Renal pelvis (tissue), 4 donors: ENCODE results near the gene NDNF. TPM values are rescaled to one million over a fixed set of nuclear protein-coding genes. Genes with fewer than 3 reads are reported as not detected.
A peak's percentile ranks its signal among the peaks of the same experiment; 100 is the strongest.

ENCODE experiments used
- DNase-seq: peaks from one replicate; pipeline ENCODE4 v3.0.0-alpha.2; 2013
- polyA plus RNA-seq, 3 donors: library from polyadenylated mRNA; unstranded; fragments of 120-200 nt; gene quantifications; one replicate each; pipeline ENCODE4 v1.2.1, GENCODE V29; 2013; ENCODE audit not compliant: insufficient read length in 3 of 3

The NDNF gene
- polyA plus RNA-seq, 3 donors, result 56.9 to 60.5 (median 58.8) TPM

- no peak for DNase-seq
Observed at GRCh38 chr4:121073672-121074381, 1.5 kb upstream of the NDNF start.

- peak; percentile 59 for DNase-seq
Observed at GRCh38 chr4:121073004-121073435, 685 bp upstream of the NDNF start.

DNA sequence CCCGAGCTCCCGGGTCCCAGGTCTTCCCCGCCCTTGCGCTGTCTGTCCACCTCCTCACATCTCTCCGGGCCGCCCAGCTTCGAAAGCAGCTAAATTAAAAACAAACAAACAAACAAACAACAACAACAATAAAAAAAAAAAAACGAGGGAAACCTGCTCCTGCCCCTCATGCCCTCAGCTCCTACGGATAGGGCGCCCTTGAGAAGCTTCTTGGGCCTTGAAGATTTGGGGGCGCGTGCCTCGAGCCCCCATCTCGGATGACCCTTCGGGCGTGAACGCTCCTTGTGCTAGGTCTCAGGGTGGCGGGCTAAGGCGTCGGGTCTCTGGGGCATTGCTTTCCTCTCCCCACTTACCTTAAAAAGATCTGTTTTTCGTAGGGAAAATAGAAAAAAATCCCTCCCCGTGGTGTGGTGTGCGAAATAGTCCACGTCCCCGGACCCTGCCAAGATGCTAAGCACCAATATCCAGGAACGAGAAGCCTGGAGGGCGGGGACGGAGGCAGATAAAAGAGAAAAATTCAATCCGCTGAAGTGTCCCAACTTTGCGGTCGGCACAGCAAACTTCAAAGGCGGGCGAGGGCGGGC, 603 bp downstream of the NDNF start:
- no peak for DNase-seq

GRCh38 chr4:121070696-121071639, 1.4 kb downstream of the NDNF start:
- peak; percentile 52 for DNase-seq

DNA sequence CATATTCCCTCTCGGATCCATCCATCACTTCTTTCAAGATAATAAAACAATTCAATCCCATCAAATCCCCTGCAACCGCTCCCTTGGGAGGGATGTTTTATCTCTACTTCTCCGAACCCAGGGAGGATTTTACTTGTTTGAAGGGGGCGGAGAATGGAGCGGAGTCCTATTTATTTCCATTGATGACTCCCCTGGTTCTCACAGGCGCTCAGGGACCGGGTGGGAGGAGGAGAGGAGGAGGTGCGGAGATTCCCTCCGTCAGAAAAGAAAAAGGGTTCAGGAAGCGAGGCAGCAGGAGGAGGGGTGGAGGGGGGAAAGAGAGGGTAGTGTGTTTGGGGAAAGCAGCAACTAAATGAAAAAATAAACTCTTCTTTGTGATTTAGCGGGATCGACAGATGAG, 2.1 kb downstream of the NDNF start:
- DNase-seq, result no peak

- DNase-seq, result no peak
Observed at GRCh38 chr4:121069430-121069829, 2.9 kb downstream of the NDNF start.

DNA sequence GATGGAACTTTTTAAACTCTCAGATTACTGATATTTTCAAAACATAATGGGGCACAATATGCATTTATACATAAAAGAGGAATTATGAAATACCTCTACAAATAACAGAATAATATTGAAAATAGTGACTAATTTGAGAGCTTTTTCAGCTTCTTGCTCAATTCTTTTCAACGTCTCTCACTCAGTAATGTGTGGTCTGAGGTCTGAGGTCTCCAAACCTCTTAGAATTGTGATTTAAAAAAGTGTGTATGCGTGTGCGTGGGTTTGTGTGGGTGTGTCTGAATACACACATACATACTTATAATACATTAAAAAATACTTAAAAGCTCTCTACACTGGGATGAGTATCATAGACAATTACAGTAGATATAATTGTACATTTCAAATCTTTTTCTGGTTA, 7.9 kb downstream of the NDNF start:
- DNase-seq, result no peak

DNA sequence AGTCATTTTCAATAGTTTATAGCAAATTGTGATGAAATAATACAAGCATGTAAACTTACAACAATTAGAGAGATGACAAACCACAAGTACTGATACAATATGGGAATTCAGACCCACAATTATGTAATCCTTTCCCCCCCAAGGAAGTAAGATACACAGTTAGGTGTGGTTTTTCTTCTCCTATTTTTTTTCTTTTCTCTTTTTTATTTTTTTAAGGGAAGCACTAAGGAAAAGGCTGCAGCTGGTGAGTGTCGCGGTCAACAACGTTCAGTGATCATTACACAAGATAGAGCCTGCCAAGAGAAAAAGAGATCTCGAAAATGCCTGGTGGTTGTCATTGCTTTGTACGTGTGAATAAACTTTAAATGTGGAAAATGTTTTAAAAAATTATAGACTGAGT, 9.8 kb downstream of the NDNF start:
- no peak for DNase-seq

- DNase-seq, result no peak
Observed at GRCh38 chr4:121061861-121062260, 10.5 kb downstream of the NDNF start.

DNA sequence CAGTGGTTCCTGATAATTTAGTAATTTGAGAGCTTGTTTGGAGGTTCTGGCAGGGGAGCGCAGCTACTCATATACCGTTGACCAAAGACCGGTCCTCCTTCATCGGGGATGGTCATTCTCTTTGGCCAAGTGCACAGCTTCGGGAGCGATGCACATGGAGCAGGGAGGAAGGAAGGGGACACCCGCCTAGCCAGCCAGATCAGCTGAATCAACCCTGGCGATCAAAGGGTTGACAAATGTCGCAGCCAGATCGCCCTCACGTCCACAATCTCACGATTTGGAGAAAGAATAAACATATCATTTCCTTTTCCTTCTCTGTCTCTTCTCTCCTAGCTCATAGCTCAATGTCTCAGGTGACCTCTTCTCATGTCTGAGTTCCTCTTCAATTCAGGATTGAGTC, 11.1 kb downstream of the NDNF start:
- no peak for DNase-seq

DNA sequence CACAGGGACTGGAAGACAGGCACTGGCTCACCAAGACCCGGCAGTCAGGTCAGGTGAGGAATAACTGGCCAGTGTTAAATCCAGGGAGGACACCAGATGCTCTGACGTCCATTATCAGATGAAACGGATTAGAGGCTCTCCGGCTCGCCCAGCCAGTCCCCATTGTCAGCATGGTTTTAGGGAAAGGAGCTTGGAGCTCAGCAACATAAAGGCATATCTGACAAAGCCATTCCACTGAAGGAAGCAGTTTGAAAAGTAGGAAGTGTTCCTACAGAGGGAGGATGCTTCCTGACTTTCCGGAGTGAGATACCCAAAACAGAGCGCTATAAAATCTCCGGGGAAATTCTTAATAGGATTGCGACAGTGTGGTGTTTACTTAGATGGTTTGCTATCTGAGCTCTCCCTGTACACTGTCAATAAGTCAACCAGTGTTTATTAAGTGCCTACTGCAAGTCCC, 14.8 kb downstream of the NDNF start:
- no peak for DNase-seq

DNA sequence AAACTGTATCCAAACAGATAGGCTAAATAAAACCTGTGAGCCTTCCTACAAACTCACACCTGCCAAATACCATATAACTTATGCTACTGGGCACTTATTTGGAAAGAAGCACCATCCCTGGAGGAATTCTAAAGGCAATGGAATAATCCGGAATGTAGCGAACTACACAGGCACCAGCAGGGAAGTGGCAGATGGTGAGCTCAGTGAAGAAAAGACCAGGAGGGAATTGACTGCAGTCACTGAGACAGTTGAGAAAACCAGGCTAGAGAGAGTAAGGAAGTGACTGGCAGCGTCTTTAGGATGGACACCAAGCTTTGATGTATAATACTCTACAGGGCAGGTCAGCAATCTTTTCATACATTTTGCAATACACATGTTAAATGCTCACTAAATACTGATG, 16.3 kb downstream of the NDNF start:
- no peak for DNase-seq

GRCh38 chr4:121054373-121054772, 18.0 kb downstream of the NDNF start:
- no peak for DNase-seq

DNA sequence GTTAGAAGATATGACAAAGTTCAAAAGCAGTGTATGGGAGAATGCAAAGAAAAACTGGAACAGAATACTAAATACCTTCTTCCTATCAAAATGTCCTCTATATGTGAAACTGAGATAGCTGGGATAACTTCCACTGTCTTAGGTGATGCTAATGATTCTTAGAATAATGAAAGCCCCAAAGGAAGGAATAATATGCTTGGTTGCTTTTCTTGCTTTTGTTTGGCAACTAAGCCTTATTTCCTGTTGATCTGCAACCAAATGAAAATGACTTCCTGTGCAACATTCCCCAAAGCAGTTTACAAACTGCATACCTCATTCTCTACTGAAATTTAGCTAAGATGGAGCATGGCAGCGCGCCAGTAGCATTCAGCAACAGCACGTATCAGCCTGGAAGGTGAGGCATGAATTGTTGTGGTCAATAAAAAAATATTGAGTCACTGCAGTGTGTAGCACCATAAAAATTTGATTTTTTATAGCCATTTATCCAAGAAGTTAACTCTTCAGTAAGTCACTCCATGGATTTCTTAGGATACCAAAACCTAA, 18.7 kb downstream of the NDNF start:
- no peak for DNase-seq

DNA sequence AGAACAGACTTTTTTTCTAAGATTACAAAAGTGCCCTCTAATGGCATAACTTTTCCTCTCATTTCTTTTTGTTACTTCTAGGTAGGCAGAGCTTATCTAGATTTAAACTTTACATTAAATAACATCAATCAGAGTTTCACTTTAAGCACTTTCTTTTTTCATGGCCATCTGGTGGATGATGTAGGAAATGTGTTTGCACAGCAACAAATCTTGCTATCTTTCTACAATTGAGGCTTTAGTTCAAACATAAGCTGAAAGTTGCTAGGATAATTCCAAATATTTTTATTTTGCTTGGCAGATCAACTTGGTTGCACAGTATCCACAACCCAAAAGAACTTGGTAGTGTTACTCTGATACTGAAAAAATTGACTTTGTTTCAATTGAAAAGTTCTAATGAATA, 22.0 kb downstream of the NDNF start:
- DNase-seq, result no peak

DNA sequence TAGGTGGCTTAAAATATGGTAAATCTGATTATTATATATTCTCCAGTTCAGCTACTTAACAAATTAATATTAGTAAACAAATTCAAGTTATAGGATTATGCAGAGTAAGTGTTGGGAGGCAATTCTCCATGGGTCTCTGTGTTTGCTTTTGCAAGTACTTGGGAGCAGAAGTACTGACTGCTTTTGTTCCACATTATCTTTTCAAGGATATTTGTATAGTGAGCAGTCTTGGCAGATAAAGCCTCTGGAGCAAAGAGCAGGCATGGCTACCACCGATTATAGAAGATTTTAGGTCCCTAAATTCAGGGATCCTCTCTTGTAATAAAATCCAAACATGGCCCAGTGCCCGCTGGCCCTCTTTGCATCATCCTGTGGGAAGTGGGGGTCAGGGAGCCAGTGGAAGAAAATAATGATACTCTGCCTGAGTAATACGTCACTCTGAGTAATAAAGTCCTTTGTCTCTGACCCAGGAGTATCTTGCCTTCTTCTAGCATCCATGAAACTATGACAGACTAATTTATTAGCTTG, 23.2 kb downstream of the NDNF start:
- no peak for DNase-seq

GRCh38 chr4:121048165-121048564, 24.2 kb downstream of the NDNF start:
- no peak for DNase-seq

DNA sequence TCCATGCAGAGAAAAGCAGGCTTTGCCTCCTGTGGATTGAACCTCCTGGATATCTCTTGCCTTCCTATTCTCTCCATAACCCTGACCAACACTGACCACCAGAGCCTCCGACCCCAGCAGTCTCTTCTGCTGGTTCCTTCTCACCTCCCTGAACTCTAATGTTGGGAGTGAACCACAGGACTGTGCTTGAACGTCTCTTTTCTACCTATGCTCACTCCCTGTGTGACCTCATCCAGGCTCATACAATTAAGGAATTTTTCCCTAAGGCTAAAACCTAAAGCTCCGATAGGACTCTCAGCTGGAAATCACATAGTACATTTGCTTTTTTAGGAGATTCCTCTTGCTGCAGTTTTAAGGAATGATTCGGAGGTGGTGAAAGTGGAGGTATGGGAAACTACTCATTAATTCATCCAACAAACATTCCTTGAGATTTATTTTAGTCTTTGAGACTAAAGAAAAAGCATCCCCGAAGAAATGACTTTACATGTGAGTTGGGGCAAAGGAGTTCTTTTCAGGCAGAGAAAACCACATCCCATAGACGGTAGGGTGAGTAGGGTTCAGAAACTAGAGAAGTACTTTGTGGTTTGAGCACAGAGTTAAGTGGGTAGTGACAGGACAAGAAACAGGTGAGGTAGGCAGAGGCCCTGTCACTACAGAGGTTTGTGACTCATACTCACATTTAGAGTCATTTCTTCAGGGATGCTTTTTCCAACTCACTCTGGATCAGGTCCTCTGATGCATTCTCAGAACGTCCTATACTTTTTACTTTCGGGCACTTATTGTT, 30.8 kb downstream of the NDNF start:
- DNase-seq, result no peak

DNA sequence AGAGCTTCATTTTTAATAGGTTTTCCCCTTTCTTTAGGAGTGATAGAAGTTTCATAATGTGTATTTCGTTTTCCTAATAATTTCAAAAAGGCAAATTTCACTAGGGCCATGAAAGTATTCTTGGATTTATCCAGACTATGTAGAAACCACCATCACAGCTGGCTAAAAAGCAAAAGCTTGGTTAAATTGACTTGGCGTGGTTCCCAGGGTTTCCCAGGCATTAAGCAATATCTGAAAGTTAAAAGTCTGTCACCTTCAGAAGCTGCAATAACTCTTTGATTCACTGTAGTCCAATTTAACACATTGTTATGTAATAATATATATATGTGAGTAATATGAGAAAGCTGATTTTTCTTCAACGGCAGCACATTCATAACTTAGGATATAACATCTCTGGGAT, 38.3 kb downstream of the NDNF start:
- DNase-seq, result no peak

GRCh38 chr4:121030711-121031110, 41.6 kb downstream of the NDNF start:
- DNase-seq, result no peak

DNA sequence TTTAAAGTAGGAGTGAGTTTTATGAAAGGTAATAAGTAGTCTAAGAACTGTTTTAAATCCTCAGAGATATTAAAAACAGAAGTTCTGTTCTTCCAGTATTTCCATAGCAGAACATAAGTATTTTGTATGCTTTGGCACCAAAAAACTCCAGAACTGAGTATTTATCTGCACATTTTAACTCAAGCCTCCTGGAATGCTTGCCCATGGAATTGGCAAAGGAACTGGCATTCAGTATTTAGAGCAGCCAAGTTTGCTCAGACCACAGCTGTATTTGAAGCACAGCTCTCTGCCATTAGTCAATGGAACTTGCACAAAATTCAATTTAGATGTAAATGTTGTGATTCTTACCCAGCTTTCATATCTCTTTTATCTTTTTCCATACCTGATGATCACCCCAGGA, 42.2 kb downstream of the NDNF start:
- DNase-seq, result no peak
